GM12878 (cell line): ENCODE data around the gene DPEP1. TPM values are rescaled to one million over a fixed set of nuclear protein-coding genes. Genes with fewer than 3 reads are reported as not detected.

Experiments used
- ATAC-seq: fragments of 200-7000 bp; cut with Tn5 transposase; 3 replicates; pipeline ENCODE4 v1.9.1; 2020; ENCODE audit warnings: mild to moderate bottlenecking, moderate library complexity
- BruUV-seq: library from RNA; stranded (reverse); fragments of 400-500 nt; replicated peaks from 2 replicates; lab custom pipeline; 2021; lab: Mats Ljungman, UMichigan
- CTCF ChIA-PET: fragments of 300-600 bp; sonication (Branson Sonifier 250); formaldehyde crosslinking; extraction: SDS; loops from one replicate; lab custom pipeline; 2021; ENCODE audit warnings: inconsistent platforms; lab: Yijun Ruan, JAX
- POLR2A ChIA-PET: fragments of 350-600 bp; formaldehyde crosslinking; extraction: SDS; loops from one replicate; lab custom pipeline; 2021; ENCODE audit warnings: inconsistent platforms; lab: Charles Lee
- RAD21 ChIA-PET: fragments of 300-600 bp; sonication (Branson Sonifier 250); formaldehyde crosslinking; loops from one replicate; lab custom pipeline; 2023; ENCODE audit warnings: antibody characterized with exemption; ENCODE audit not compliant: unreplicated experiment; lab: Charles Lee
- SMC1A ChIA-PET: fragments of 300-600 bp; sonication (Branson Sonifier 250); formaldehyde crosslinking; loops from one replicate; lab custom pipeline; 2023; ENCODE audit not compliant: unreplicated experiment, uncharacterized antibody; lab: Charles Lee
- DNase-seq: peaks from one replicate; pipeline ENCODE4 v3.0.0-alpha.2; 2011; ENCODE audit warnings: low read depth, low spot score
- FAIRE-seq: peaks from 3 replicates; lab custom pipeline; 2011; peaks lifted over from hg19 to GRCh38; lab: Jason Lieb, UNC
- H2AFZ ChIP-seq: 2 replicates; pipeline ENCODE4 v1.6.0; 2011; ENCODE audit warnings: low read depth, low read length, control low read depth; ENCODE audit not compliant: control insufficient read depth
- H3K27ac ChIP-seq: 2 replicates; pipeline ENCODE4 v1.5.1; 2011; ENCODE audit warnings: control low read depth; ENCODE audit not compliant: control insufficient read depth, insufficient read depth
- H3K27me3 ChIP-seq, 2 experiments: replicated peaks in 1 of 2; 2 replicates each; pipeline versions ENCODE4 v1.6.0 to v1.6.1; 2011; ENCODE audit warnings: low read length in 1 of 2; ENCODE audit not compliant: control insufficient read depth in 2 of 2, insufficient read depth in 2 of 2
- H3K36me3 ChIP-seq, 2 experiments: 2 replicates each; pipeline ENCODE4 v1.5.1; 2011; ENCODE audit warnings: low read length in 1 of 2; ENCODE audit not compliant: control insufficient read depth in 2 of 2, insufficient read depth in 2 of 2
- H3K4me1 ChIP-seq: 2 replicates; pipeline ENCODE4 v1.6.1; 2011; ENCODE audit warnings: mild to moderate bottlenecking, low read length, moderate library complexity, mixed read lengths; ENCODE audit not compliant: control insufficient read depth, insufficient read depth
- H3K4me2 ChIP-seq: 2 replicates; pipeline ENCODE4 v1.6.0; 2011; ENCODE audit warnings: control low read depth; ENCODE audit not compliant: control insufficient read depth, insufficient read depth
- H3K4me3 ChIP-seq: fragments of 200-600 bp; sonication (generic); 2 replicates; pipeline ENCODE4 v1.5.1; 2016
- H3K79me2 ChIP-seq: 2 replicates; pipeline ENCODE4 v1.6.0; 2011; ENCODE audit warnings: low read length; ENCODE audit not compliant: control insufficient read depth, insufficient read depth
- H3K9ac ChIP-seq: 2 replicates; pipeline ENCODE4 v1.8.0; 2011; ENCODE audit warnings: low read length, control low read depth, mixed read lengths; ENCODE audit not compliant: control insufficient read depth, insufficient read depth
- H3K9me3 ChIP-seq: replicated peaks from 3 replicates; pipeline ENCODE4 v1.5.1; 2011; ENCODE audit warnings: mild to moderate bottlenecking, low read length; ENCODE audit not compliant: control insufficient read depth, insufficient read depth
- H4K20me1 ChIP-seq: 2 replicates; pipeline ENCODE4 v1.6.0; 2011; ENCODE audit not compliant: control insufficient read depth, insufficient read depth
- RELA ChIP-seq: fragments of 450-650 bp; IDR thresholded peaks from 2 replicates; pipeline ENCODE4 v1.8.0; 2014; ENCODE audit warnings: borderline replicate concordance; ENCODE audit not compliant: partially characterized antibody
- RFX5 ChIP-seq: IDR thresholded peaks from 2 replicates; pipeline ENCODE4 v1.6.1; 2011; ENCODE audit warnings: low read depth, low read length, improper control_type of control experiment
- SIX5 ChIP-seq: IDR thresholded peaks from 2 replicates; pipeline ENCODE4 v1.6.1; 2011; ENCODE audit warnings: mild to moderate bottlenecking, low read depth, low read length, moderate library complexity; ENCODE audit not compliant: severe bottlenecking
- SP1 ChIP-seq: IDR thresholded peaks from one replicate; pipeline ENCODE4 v1.6.1; 2011; ENCODE audit warnings: low read depth, low read length
- TCF3 ChIP-seq: IDR thresholded peaks from 2 replicates; pipeline ENCODE4 v1.6.1; 2012; ENCODE audit warnings: low read depth, mild to moderate bottlenecking, low read length, borderline replicate concordance; ENCODE audit not compliant: insufficient read depth
- WGBS: methylation state at CpG from one replicate; pipeline ENCODE4 v1.1.6; 2016; ENCODE audit warnings: low lambda C conversion rate; ENCODE audit not compliant: insufficient replicate concordance, insufficient coverage; ENCODE audit errors: missing lambda C conversion rate; 5-methylcytosine and 5-hydroxymethylcytosine counted together
- in situ Hi-C: fragments of 300-500 bp; cut with MboI; formaldehyde crosslinking; loops from 9 replicates; pipeline ENCODE4 v1.14.3; 2018; ENCODE audit warnings: mixed read lengths
- intact Hi-C: fragments of 100-400 bp; cut with micrococcal nuclease; formaldehyde crosslinking; loops from one replicate; pipeline ENCODE4 v1.14.2; 2022; ENCODE audit not compliant: unreplicated experiment
- polyA plus RNA-seq, 11 experiments: library from polyadenylated mRNA; depleted of rRNA in 4 of 11; unstranded in 6 of 11; stranded (reverse) in 5 of 11; fragments of >200 nt; fragmentation: Nextera tagmentation in 4 of 11; fragmentation: Illumina TruSeq in 1 of 11; extraction: Ambion mirVana in 4 of 11; extraction: Trizol in 1 of 11; gene quantifications; 1 replicate in 1 of 11; 2 replicates in 10 of 11; pipeline versions ENCODE4 v1.2.1 to v1.2.3, GENCODE V29; 2011 to 2016; ENCODE audit warnings: inconsistent platforms in 2 of 11, missing spikeins in 2 of 11, low read depth in 1 of 11
- total RNA-seq, 4 experiments: library from RNA; depleted of rRNA in 3 of 4; stranded (reverse); fragments of >200 nt in 3 of 4; fragmentation: Illumina TruSeq in 1 of 4; extraction: Trizol in 1 of 4; gene quantifications; 2 replicates each; pipeline versions ENCODE4 v1.2.1 to v1.2.3, GENCODE V29; 2013 to 2021
- TF ChIP-seq, protein P1 (sequence below): IDR thresholded peaks from 2 replicates; pipeline ENCODE4 v1.6.1; 2012; ENCODE audit warnings: low read depth, low read length, improper control_type of control experiment
- TF ChIP-seq, protein P2 (sequence below): fragments of 450-650 bp; IDR thresholded peaks from 2 replicates; pipeline ENCODE4 v1.6.1; 2016; ENCODE audit warnings: mild to moderate bottlenecking, moderate library complexity, borderline replicate concordance
- TF ChIP-seq, protein P3 (sequence below): IDR thresholded peaks from 2 replicates; pipeline ENCODE4 v1.6.1; 2012; ENCODE audit warnings: low read depth, low read length, improper control_type of control experiment
- TF ChIP-seq, protein P4 (sequence below): IDR thresholded peaks from 2 replicates; pipeline ENCODE4 v1.6.1; 2011; ENCODE audit warnings: mild to moderate bottlenecking, low read depth, low read length, moderate library complexity; ENCODE audit not compliant: insufficient replicate concordance

DPEP1 gene
- total and polyA plus RNA-seq, 10 of the 15 experiments (the other 5 are each of a cell fraction or from before 2014, with no cell fraction given), result not detected

DNA sequence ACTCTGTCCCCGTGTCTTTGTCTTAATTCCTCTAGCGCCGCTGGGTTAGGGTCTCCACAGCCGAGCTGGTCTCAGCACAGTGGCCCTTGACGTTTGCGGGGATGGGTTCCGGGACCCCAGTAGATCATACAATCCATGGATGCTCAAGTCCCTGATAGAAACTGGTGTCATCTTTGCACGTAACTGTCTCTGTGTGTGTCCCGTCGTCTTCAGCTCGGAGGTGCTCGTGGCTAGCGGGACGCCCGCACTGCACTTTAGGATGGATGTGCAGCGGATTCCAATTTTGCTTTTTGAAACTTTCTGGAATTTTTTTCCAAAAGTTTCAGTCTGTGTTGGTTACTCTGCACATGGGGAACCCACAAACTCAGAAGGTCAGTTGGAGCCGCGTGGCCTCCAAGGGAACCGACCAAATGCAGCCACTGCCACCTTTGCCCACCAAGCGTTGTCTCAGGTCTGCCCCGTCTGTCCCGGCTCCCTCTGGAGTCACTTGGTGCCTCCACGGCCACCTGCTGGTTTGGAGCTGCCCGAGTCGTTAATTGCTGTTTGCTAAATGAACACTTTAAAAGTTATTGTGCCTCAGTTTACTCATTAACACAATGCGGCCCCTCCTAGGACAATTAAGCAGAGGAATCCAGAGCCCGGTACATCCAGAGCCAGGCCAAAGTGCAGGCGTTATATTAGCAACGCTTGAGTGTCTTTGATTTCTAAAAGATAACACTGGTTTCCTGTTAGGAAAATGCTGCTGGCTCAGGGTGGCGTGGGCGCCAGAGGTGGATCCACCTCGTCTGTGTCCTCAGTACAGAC is 5.3 kb upstream of the DPEP1 start:
- H3K9me3 ChIP-seq, result no peaks in the 10 kb centered on the region
- ChIA-PET SMC1A (no interaction called here), POLR2A (no interaction called here), RAD21 (no interaction called here), CTCF (no interaction called here)
- H3K4me2 ChIP-seq, result no peak overlapping the region
- H3K9ac ChIP-seq, result no peak overlapping the region
- ATAC-seq (no peak), FAIRE-seq (no peak), DNase-seq (no peak)
- 59% methylated on average over 32 of the region's 32 CpGs for WGBS
- H3K4me3 ChIP-seq, result no peak overlapping the region
- H3K27me3 ChIP-seq, result no peaks in the 10 kb centered on the region
- H3K27ac ChIP-seq, result no peak overlapping the region
- no peak overlapping the region for H2AFZ ChIP-seq
- BruUV-seq, result no TSS peak
- H4K20me1 ChIP-seq, result no peaks in the 10 kb centered on the region
- H3K36me3 ChIP-seq, result no peaks in the 10 kb centered on the region
- H3K4me1 ChIP-seq, result no peaks in the 10 kb centered on the region
- in situ Hi-C loops, result no loop called here
- intact Hi-C loops, result no loop called here
- H3K79me2 ChIP-seq, result no peaks in the 10 kb centered on the region
- TF ChIP-seq RFX5 (no peak), RELA (no peak), SP1 (no peak)
- TF ChIP-seq, protein P1, sequence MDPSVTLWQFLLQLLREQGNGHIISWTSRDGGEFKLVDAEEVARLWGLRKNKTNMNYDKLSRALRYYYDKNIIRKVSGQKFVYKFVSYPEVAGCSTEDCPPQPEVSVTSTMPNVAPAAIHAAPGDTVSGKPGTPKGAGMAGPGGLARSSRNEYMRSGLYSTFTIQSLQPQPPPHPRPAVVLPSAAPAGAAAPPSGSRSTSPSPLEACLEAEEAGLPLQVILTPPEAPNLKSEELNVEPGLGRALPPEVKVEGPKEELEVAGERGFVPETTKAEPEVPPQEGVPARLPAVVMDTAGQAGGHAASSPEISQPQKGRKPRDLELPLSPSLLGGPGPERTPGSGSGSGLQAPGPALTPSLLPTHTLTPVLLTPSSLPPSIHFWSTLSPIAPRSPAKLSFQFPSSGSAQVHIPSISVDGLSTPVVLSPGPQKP, result no peak

DNA sequence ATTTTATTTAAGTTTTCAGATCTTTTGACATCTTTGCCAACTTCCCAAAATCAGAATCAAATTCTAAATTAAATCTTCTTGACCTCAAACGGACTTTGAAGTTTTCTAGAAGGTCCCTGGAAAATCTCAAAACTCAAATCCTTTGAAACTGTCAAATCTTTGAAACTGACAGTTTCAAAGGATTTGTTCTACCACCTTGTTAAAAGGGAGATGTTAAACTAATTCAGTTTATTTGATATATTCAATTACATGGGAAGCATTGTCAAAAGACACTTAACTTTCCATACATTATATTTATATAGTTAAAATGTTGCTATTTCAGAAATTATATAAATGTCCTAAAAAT is 3.4 kb upstream of the DPEP1 start:
- intact Hi-C loops, result no loop called here
- ChIA-PET CTCF (no interaction called here), RAD21 (no interaction called here), SMC1A (no interaction called here), POLR2A (no interaction called here)
- Histone ChIP-seq H3K9ac (no peak overlapping the region), H3K27me3 (no peaks in the 10 kb centered on the region), H4K20me1 (no peaks in the 10 kb centered on the region), H3K9me3 (no peaks in the 10 kb centered on the region), H3K79me2 (no peaks in the 10 kb centered on the region), H3K27ac (no peak overlapping the region), H3K4me1 (no peaks in the 10 kb centered on the region), H3K4me3 (no peak overlapping the region), H3K36me3 (no peaks in the 10 kb centered on the region), H3K4me2 (no peak overlapping the region), H2AFZ (no peak overlapping the region)
- BruUV-seq, result no TSS peak
- no peak for FAIRE-seq
- ATAC-seq, result no peak
- WGBS, result 4% methylated on average over 1 of the region's 1 CpG
- in situ Hi-C loops, result no loop called here
- no peak for DNase-seq
- TF ChIP-seq, protein P2, sequence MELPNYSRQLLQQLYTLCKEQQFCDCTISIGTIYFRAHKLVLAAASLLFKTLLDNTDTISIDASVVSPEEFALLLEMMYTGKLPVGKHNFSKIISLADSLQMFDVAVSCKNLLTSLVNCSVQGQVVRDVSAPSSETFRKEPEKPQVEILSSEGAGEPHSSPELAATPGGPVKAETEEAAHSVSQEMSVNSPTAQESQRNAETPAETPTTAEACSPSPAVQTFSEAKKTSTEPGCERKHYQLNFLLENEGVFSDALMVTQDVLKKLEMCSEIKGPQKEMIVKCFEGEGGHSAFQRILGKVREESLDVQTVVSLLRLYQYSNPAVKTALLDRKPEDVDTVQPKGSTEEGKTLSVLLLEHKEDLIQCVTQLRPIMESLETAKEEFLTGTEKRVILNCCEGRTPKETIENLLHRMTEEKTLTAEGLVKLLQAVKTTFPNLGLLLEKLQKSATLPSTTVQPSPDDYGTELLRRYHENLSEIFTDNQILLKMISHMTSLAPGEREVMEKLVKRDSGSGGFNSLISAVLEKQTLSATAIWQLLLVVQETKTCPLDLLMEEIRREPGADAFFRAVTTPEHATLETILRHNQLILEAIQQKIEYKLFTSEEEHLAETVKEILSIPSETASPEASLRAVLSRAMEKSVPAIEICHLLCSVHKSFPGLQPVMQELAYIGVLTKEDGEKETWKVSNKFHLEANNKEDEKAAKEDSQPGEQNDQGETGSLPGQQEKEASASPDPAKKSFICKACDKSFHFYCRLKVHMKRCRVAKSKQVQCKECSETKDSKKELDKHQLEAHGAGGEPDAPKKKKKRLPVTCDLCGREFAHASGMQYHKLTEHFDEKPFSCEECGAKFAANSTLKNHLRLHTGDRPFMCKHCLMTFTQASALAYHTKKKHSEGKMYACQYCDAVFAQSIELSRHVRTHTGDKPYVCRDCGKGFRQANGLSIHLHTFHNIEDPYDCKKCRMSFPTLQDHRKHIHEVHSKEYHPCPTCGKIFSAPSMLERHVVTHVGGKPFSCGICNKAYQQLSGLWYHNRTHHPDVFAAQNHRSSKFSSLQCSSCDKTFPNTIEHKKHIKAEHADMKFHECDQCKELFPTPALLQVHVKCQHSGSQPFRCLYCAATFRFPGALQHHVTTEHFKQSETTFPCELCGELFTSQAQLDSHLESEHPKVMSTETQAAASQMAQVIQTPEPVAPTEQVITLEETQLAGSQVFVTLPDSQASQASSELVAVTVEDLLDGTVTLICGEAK, result no peak
- TF ChIP-seq TCF3 (no peak), RFX5 (no peak), SIX5 (no peak)
- TF ChIP-seq, protein P3, sequence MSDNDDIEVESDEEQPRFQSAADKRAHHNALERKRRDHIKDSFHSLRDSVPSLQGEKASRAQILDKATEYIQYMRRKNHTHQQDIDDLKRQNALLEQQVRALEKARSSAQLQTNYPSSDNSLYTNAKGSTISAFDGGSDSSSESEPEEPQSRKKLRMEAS, result no peak
- TF ChIP-seq, protein P4, sequence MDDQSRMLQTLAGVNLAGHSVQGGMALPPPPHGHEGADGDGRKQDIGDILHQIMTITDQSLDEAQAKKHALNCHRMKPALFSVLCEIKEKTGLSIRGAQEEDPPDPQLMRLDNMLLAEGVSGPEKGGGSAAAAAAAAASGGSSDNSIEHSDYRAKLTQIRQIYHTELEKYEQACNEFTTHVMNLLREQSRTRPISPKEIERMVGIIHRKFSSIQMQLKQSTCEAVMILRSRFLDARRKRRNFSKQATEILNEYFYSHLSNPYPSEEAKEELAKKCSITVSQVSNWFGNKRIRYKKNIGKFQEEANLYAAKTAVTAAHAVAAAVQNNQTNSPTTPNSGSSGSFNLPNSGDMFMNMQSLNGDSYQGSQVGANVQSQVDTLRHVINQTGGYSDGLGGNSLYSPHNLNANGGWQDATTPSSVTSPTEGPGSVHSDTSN, result no peak
